GM18508 (cell line): ENCODE data around the gene CADM2.

Experiments
- ATAC-seq: cut with Tn5 transposase; IDR thresholded peaks from one replicate; pipeline ENCODE4 v1.9.1; 2021; ENCODE audit warnings: moderate number of reproducible peaks; ENCODE audit not compliant: insufficient read depth, unreplicated experiment

The CADM2 gene

GRCh38 chr3:85533586-85533985, 574.8 kb downstream of the CADM2 start:
- no peak for ATAC-seq

- no peak for ATAC-seq
Measured at GRCh38 chr3:85535517-85535916, 576.7 kb downstream of the CADM2 start.

- no peak for ATAC-seq
Measured at GRCh38 chr3:85539232-85539631, 580.4 kb downstream of the CADM2 start.

- ATAC-seq, result no peak
Measured at GRCh38 chr3:85554153-85554552, 595.4 kb downstream of the CADM2 start.

- no peak for ATAC-seq
Measured at GRCh38 chr3:85560088-85560785, 601.4 kb downstream of the CADM2 start.

GRCh38 chr3:85567071-85567676, 608.4 kb downstream of the CADM2 start:
- ATAC-seq, result peak; percentile 64

GRCh38 chr3:85570819-85571218, 612.0 kb downstream of the CADM2 start:
- ATAC-seq, result no peak

GRCh38 chr3:85571835-85572234, 613.0 kb downstream of the CADM2 start:
- no peak for ATAC-seq

GRCh38 chr3:85572426-85572825, 613.6 kb downstream of the CADM2 start:
- no peak for ATAC-seq

- ATAC-seq, result no peak
Measured at GRCh38 chr3:85572978-85573377, 614.2 kb downstream of the CADM2 start.

- ATAC-seq, result no peak
Measured at GRCh38 chr3:85574006-85574705, 615.4 kb downstream of the CADM2 start.

- no peak for ATAC-seq
Measured at GRCh38 chr3:85576091-85576690, 617.4 kb downstream of the CADM2 start.

- no peak for ATAC-seq
Measured at GRCh38 chr3:85576697-85577200, 618.0 kb downstream of the CADM2 start.

GRCh38 chr3:85584779-85585356, 626.1 kb downstream of the CADM2 start:
- ATAC-seq, result no peak

GRCh38 chr3:85586018-85586417, 627.2 kb downstream of the CADM2 start:
- ATAC-seq, result no peak

- no peak for ATAC-seq
Measured at GRCh38 chr3:85589145-85589544, 630.4 kb downstream of the CADM2 start.

- ATAC-seq, result no peak
Measured at GRCh38 chr3:85591451-85591850, 632.7 kb downstream of the CADM2 start.

- ATAC-seq, result no peak
Measured at GRCh38 chr3:85592256-85592655, 633.5 kb downstream of the CADM2 start.

- ATAC-seq, result no peak
Measured at GRCh38 chr3:85594676-85595075, 635.9 kb downstream of the CADM2 start.

- ATAC-seq, result no peak
Measured at GRCh38 chr3:85603378-85603777, 644.6 kb downstream of the CADM2 start.

- no peak for ATAC-seq
Measured at GRCh38 chr3:85604641-85605040, 645.9 kb downstream of the CADM2 start.
